Activated CD4-positive, alpha-beta T cell treated with anti-CD3 and anti-CD28 coated beads, Interleukin-2, amount 50 U/mL, for 4 hours (primary cell): ENCODE data around the gene LRWD1.
"Not testable (repeated sequence)": the region's sequence is repeated elsewhere in the genome, so short reads cannot be mapped to it uniquely, and the experiment has no call there.

Experiments
- DNase-seq, 2 experiments: peaks; one replicate each; pipeline ENCODE4 v3.0.0-alpha.2; 2020

The LRWD1 gene

GRCh38 chr7:102444961-102445673 is 19.7 kb upstream of the LRWD1 start:
- no peak for DNase-seq

DNA sequence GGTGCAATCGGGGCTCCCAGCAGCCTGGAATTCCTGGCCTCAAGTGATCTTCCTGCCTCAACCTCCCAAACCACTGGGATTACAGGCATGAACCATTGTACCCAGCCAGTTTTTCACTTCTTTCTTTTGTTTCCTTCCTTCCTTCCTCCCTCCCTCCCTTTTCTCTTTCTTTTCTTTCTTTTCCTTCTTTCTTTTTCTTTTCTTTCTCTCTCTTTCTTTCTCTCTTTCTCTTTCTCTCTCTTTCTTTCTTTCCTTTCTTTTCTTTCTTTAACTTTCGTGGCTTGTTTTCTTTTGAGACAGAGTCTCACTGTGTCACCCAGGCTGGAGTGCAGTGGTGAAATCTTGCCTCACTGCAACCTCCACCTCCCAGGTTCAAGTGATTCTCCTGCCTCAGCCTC is 19.1 kb upstream of the LRWD1 start:
- DNase-seq = no peak

GRCh38 chr7:102446387-102447156 is 18.2 kb upstream of the LRWD1 start:
- no peak for DNase-seq

- DNase-seq = no peak
Observed at GRCh38 chr7:102447311-102447710, 17.5 kb upstream of the LRWD1 start.

- no peak for DNase-seq
Observed at GRCh38 chr7:102449136-102449535, 15.6 kb upstream of the LRWD1 start.

DNA sequence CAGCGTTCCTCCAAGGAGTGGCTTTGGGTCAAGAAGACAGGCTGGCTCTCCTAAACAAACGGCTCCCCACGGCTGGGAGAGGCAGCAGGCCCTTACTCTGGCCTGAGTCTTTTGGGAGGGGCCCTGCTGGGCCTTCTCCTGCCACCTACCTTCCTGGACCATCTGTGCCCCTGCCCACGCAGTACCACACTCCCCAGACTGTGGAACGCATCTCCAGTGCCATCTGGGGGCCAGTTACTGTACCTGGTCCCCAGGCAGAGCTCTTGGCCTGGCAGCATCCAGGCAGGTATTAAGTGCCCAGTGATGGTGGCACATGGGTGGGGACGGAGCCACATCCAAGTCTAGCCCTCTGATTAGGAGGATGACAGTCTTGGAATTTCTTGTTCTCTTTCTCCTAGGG is 14.5 kb upstream of the LRWD1 start:
- peak; percentile 56 to 60 for DNase-seq

DNA sequence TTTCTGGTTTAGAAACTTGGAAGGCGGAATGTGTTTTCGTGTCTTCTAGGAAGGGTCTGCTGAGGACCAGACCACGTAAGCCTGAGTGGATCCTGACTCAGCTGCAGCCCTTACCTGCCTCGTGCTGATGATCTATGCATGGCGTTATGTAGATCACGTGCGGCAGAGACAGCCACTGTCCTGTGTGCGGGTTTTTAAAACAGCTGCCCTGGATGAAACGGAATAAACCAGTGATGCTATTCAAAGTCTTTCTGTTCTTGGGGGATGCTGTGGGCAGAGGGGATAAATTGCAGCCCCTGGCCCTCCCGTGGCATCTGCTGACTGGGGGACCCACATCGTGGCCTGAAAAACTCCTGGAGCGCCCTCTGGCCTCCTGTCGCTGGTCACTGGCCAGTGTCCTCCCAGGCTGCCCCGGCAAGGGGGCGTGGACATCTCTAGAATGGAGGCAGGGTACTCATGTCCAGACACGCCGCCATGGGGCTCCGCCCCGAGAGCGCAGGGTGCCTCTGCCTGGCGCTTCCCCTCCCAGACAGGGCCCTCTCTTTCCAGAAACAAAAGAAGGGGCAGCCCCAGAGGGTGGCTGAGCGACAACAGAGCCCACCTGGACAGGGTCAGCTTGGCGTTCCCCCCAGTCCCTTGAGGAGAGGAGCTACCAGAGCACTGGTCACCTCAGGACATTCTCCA is 13.3 kb upstream of the LRWD1 start:
- DNase-seq = no peak

DNA sequence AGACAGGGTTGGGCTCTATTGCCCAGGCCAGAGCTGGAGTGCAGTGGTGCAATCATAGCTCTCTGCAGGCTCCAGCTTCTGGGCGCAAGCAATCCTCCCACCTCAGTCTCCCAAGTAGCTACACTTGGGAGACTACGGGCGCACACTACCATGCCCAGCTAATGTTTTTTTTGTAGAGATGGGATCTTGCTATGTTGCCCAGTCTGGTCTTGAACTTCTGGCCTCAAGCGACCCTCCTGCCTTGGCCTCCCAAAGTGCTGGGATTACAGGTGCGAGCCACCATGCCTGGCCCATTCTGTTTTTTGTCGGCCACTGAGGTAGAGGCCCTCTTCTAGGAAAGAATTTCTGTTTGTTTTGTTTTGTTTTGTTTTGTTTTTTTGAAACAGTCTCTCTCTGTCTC is 12.3 kb upstream of the LRWD1 start:
- DNase-seq = no peak

GRCh38 chr7:102453319-102453718 is 11.5 kb upstream of the LRWD1 start:
- no peak for DNase-seq

GRCh38 chr7:102454468-102454867 is 10.3 kb upstream of the LRWD1 start:
- DNase-seq = no peak

- DNase-seq = not testable (repeated sequence)
Observed at GRCh38 chr7:102454932-102455331, 9.9 kb upstream of the LRWD1 start.

GRCh38 chr7:102455596-102455995 is 9.2 kb upstream of the LRWD1 start:
- no peak for DNase-seq

- DNase-seq = no peak
Observed at GRCh38 chr7:102456327-102456726, 8.5 kb upstream of the LRWD1 start.

DNA sequence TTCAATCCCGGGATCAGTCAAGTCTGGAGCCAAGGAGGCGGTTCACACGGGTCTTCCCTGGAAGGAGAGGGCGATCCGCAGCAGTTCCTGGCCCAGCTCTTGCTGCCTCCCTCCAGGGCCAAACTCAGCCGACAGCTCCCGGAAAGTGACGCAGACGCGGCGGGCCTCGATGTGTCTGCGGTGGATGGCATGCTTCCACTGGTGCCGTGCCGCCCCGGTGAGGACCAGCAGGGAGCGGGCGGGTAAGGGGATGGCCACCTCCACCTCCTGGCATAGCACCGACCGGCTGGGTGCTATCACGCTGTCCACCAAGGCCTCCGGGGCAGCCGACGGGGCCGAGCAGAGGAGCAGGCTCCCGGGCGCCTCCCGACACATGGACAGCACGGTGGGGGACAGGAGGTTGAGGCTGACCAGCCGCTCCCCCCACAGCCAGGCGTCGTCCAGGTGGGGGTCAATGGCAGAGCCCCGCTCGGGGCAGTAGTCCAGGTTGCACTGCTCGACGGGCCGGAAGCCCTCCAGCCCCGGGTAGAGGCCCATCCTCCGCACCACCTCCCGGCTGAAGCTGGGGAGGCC is 7.3 kb upstream of the LRWD1 start:
- no peak for DNase-seq

- no peak for DNase-seq
Observed at GRCh38 chr7:102459221-102459844, 5.5 kb upstream of the LRWD1 start.

DNA sequence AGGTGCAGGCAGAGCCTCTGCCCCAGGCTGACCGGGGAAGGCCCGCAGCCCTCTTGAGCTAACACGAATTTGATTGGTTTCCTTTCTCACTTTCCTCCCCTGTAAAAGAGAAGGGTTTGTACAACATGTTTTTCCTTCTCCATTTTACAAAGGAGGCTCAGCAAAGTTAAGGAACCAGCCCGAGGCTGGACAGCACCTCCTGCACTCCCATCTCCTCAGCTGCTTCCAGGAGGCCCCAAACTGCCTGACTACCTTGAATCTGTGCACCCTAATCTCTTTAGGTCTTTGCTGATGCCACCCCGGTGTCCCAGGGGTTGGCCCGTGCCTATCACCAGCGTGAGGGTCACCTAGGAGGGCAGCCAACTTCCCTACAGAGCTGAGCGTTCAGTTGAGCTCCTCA is 4.3 kb upstream of the LRWD1 start:
- DNase-seq = no peak

DNA sequence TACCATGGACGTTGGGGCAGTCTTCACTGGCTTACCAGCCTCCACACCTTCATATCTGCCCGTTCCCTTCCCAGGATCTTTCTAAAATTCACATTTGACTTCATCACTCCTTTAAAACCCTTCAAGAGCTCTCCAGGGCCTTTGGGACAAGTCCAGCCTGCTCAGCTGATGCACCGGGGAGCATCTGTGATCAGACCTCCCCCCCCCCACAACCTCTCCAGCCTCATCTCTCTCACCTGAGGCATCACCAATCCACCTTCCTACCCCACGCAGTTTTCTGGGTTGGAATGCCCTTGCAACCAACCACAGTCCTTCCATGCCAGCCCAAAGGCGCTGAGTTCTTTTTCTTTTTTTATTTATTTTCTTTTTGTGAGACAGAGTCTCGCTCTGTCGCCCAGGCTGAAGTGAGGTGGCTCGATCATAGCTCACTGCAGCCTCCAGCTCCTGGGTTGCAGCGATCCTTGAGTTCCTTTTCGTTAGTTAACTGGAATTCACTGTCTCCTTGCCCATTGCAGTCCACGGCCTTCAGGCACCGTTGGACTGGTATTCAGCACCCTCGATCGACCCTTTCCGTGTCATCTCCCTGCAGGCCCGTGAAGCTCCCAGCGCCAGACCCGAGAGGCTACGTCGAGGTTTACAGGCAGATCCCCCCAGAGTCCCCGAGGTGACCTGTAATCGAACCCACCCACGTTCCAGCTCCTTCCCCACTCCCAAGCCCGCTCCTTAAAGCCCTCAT is 775 bp upstream of the LRWD1 start:
- DNase-seq = no peak

DNA sequence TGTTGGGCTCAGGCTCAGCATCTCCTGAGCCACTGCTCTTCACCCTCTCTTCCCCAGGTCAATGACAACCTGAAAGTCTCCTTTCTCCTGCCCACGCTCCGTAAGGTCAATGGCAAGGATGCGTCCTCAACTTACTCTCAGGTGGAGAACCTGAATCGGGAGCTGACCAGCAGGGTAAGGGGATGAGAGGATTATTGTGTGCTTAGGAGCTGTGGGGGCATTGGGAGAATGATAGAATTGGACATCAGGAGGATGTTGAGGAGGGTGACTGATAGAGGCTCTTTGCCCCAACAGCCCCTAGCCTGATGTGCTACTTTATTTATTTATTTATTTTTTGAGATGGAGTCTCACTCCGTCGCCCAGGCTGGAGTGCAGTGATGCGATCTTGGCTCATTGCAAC is 1.3 kb downstream of the LRWD1 start:
- no peak for DNase-seq

- no peak for DNase-seq
Observed at GRCh38 chr7:102467581-102468477, 3.0 kb downstream of the LRWD1 start.

GRCh38 chr7:102468478-102469350 is 3.9 kb downstream of the LRWD1 start:
- DNase-seq = no peak
